HCT116 (cell line): ENCODE data around the gene G6PC3. TPM values are rescaled to one million over a fixed set of nuclear protein-coding genes. Genes with fewer than 3 reads are reported as not detected.

ENCODE experiments used
- ATAC-seq: fragments of 200-7000 bp; cut with Tn5 transposase; 2 replicates; pipeline ENCODE4 v1.9.1; 2020; ENCODE audit warnings: mild to moderate bottlenecking, moderate library complexity
- BruUV-seq: library from RNA; stranded (reverse); fragments of 400-500 nt; replicated peaks from 2 replicates; lab custom pipeline; 2021; lab: Mats Ljungman, UMichigan
- CTCF ChIA-PET: fragments of 300-600 bp; sonication (Branson Sonifier 250); formaldehyde crosslinking; loops from one replicate; lab custom pipeline; 2021; ENCODE audit warnings: antibody characterized with exemption; lab: Charles Lee
- POLR2A ChIA-PET: fragments of 300-600, 350-600 bp; sonication (Branson Sonifier 250); formaldehyde crosslinking; loops from one replicate; lab custom pipeline; 2021; ENCODE audit warnings: antibody characterized with exemption; lab: Charles Lee
- RAD21 ChIA-PET, 2 experiments: fragments of 300-600 bp; sonication (Branson Sonifier 250); formaldehyde crosslinking; loops; one replicate each; lab custom pipeline; 2023; ENCODE audit warnings: low total read pairs in 2 of 2; ENCODE audit not compliant: uncharacterized antibody in 2 of 2, unreplicated experiment in 2 of 2, low non-redundant PET in 1 of 2; lab: Charles Lee
- DNase-seq: peaks from one replicate; pipeline ENCODE4 v3.0.0-alpha.2; 2010; ENCODE audit warnings: low read depth, low spot score
- H2AFZ ChIP-seq: fragments of 200-600 bp; shearing (Covaris generic), sonication (generic); 2 replicates; pipeline ENCODE4 v1.6.1; 2017; ENCODE audit warnings: low read depth, mixed run types, mixed read lengths, antibody characterized with exemption, low read length; ENCODE audit not compliant: poor library complexity, severe bottlenecking
- H3K27ac ChIP-seq: 2 replicates; pipeline ENCODE4 v1.5.1; 2012; ENCODE audit warnings: low read depth, low read length
- H3K27me3 ChIP-seq: fragments of 200-600 bp; sonication (generic); 2 replicates; pipeline ENCODE4 v1.6.1; 2016; ENCODE audit warnings: mixed run types, low read length, mixed read lengths; ENCODE audit not compliant: insufficient read depth
- H3K36me3 ChIP-seq, 2 experiments: fragments of 200-500 bp in 1 of 2; fragments of 200-600 bp in 1 of 2; sonication (Bioruptor generic) in 1 of 2; sonication (generic) in 1 of 2; 2 replicates each; pipeline versions ENCODE4 v1.5.1 to v1.6.1; 2014 to 2016; ENCODE audit warnings: low read length in 2 of 2, inconsistent platforms in 1 of 2, mixed read lengths in 1 of 2, mixed run types in 1 of 2; ENCODE audit not compliant: insufficient read depth in 2 of 2, control insufficient read depth in 1 of 2
- H3K4me1 ChIP-seq, 2 experiments: fragments of 200-600 bp in 1 of 2; sonication (generic) in 1 of 2; 2 replicates each; pipeline versions ENCODE4 v1.5.1 to v1.6.1; 2012 to 2017; ENCODE audit warnings: low read length in 2 of 2, inconsistent platforms in 1 of 2, mild to moderate bottlenecking in 1 of 2, mixed read lengths in 1 of 2, mixed run types in 1 of 2, moderate library complexity in 1 of 2; ENCODE audit not compliant: insufficient read depth in 2 of 2, control insufficient read depth in 1 of 2
- H3K4me2 ChIP-seq: fragments of 200-600 bp; sonication (generic); 2 replicates; pipeline ENCODE4 v1.6.1; 2017; ENCODE audit warnings: mixed run types, low read length, mixed read lengths
- H3K4me3 ChIP-seq, 2 experiments: fragments of 200-600 bp in 1 of 2; sonication (generic) in 1 of 2; replicated peaks in 1 of 2; 2 replicates each; pipeline ENCODE4 v1.5.1; 2011 to 2016; ENCODE audit warnings: low read length in 2 of 2, control low read depth in 1 of 2, low read depth in 1 of 2, mild to moderate bottlenecking in 1 of 2, mixed read lengths in 1 of 2, mixed run types in 1 of 2
- H3K79me2 ChIP-seq: fragments of 200-600 bp; sonication (generic); 2 replicates; pipeline ENCODE4 v1.6.1; 2017; ENCODE audit warnings: mild to moderate bottlenecking, mixed run types, low read length, moderate library complexity, mixed read lengths; ENCODE audit not compliant: insufficient read depth
- H3K9ac ChIP-seq: fragments of 200-600 bp; sonication (generic); 2 replicates; pipeline ENCODE4 v1.6.1; 2016; ENCODE audit warnings: low read length, mixed read lengths
- H3K9me2 ChIP-seq: fragments of 200-600 bp; sonication (generic), shearing (Covaris generic); 2 replicates; pipeline ENCODE4 v1.6.1; 2017; ENCODE audit warnings: mixed run types, mild to moderate bottlenecking, moderate library complexity; ENCODE audit not compliant: insufficient read depth
- H3K9me3 ChIP-seq, 2 experiments: fragments of 200-500 bp in 1 of 2; fragments of 200-600 bp in 1 of 2; sonication (Bioruptor generic) in 1 of 2; sonication (generic) in 1 of 2; 2 replicates each; pipeline ENCODE4 v1.6.1; 2014 to 2017; ENCODE audit warnings: low read length in 2 of 2, mixed read lengths in 2 of 2, inconsistent platforms in 1 of 2, low read depth in 1 of 2, mild to moderate bottlenecking in 1 of 2, mixed run types in 1 of 2, moderate library complexity in 1 of 2; ENCODE audit not compliant: control insufficient read depth in 1 of 2, insufficient read depth in 1 of 2
- H4K20me1 ChIP-seq: fragments of 200-600 bp; sonication (generic), shearing (Covaris generic); 2 replicates; pipeline ENCODE4 v1.6.1; 2017; ENCODE audit warnings: mixed run types, mild to moderate bottlenecking, moderate library complexity; ENCODE audit not compliant: insufficient read depth
- CBX3 ChIP-seq: IDR thresholded peaks from 2 replicates; pipeline ENCODE4 v1.6.1; 2012; ENCODE audit warnings: low read depth
- CEBPB ChIP-seq: IDR thresholded peaks from 2 replicates; pipeline ENCODE4 v1.6.1; 2012; ENCODE audit warnings: low read depth
- CTCF ChIP-seq, 3 experiments: fragments of 200-600 bp in 1 of 3; sonication (generic) in 1 of 3; IDR thresholded peaks in 2 of 3; conservative IDR thresholded peaks in 1 of 3; 2 replicates each; pipeline ENCODE4 v1.5.1; 2012 to 2017; ENCODE audit warnings: low read depth in 2 of 3, low read length in 2 of 3, antibody characterized with exemption in 1 of 3, borderline replicate concordance in 1 of 3, control low read depth in 1 of 3, mild to moderate bottlenecking in 1 of 3, mixed read lengths in 1 of 3, mixed run types in 1 of 3, moderate library complexity in 1 of 3; ENCODE audit not compliant: insufficient read depth in 1 of 3
- EGR1 ChIP-seq: IDR thresholded peaks from 2 replicates; pipeline ENCODE4 v1.6.1; 2012; ENCODE audit warnings: low read depth
- EZH2 ChIP-seq: fragments of 200-600 bp; sonication (generic); IDR thresholded peaks from 2 replicates; pipeline ENCODE4 v1.6.1; 2017; ENCODE audit warnings: antibody characterized with exemption, mixed run types
- JUND ChIP-seq: IDR thresholded peaks from 2 replicates; pipeline ENCODE4 v1.6.1; 2012
- POLR2A ChIP-seq: IDR thresholded peaks from 2 replicates; pipeline ENCODE4 v1.7.0; 2011; ENCODE audit warnings: borderline replicate concordance; ENCODE audit not compliant: insufficient read depth, insufficient read length; ENCODE audit errors: extremely low read depth
- RAD21 ChIP-seq: IDR thresholded peaks from 2 replicates; pipeline ENCODE4 v1.6.1; 2012; ENCODE audit warnings: low read depth, mild to moderate bottlenecking
- SP1 ChIP-seq: IDR thresholded peaks from 2 replicates; pipeline ENCODE4 v1.6.1; 2012; ENCODE audit warnings: low read depth
- TCF7L2 ChIP-seq: IDR thresholded peaks from 2 replicates; pipeline ENCODE4 v1.7.0; 2011; ENCODE audit warnings: borderline replicate concordance, inconsistent platforms; ENCODE audit not compliant: insufficient read depth, insufficient read length; ENCODE audit errors: extremely low read depth
- YY1 ChIP-seq: IDR thresholded peaks from 2 replicates; pipeline ENCODE4 v1.6.1; 2011; ENCODE audit warnings: low read length, low read depth, moderate library complexity, mild to moderate bottlenecking; ENCODE audit not compliant: insufficient replicate concordance; ENCODE audit errors: extremely low read depth
- ZBTB33 ChIP-seq: IDR thresholded peaks from 2 replicates; pipeline ENCODE4 v1.6.1; 2011; ENCODE audit warnings: mild to moderate bottlenecking, low read length, moderate library complexity; ENCODE audit not compliant: insufficient replicate concordance; ENCODE audit errors: extremely low read depth
- ZFX ChIP-seq: fragments of 450-650 bp; IDR thresholded peaks from 2 replicates; pipeline ENCODE4 v1.6.1; 2017
- ZNF274 ChIP-seq: fragments of 200-500 bp; sonication (Bioruptor generic); IDR thresholded peaks from 2 replicates; pipeline ENCODE4 v1.6.1; 2014; ENCODE audit warnings: mild to moderate bottlenecking, low read depth, low read length, inconsistent platforms
- intact Hi-C: fragments of 100-400 bp; cut with micrococcal nuclease; formaldehyde crosslinking; loops from 2 replicates; pipeline ENCODE4 v1.10.0; 2022
- total RNA-seq: library from RNA; stranded (reverse); gene quantifications from one replicate; pipeline ENCODE4 v1.2.1, GENCODE V29; 2021; ENCODE audit not compliant: unreplicated experiment
- TF ChIP-seq, protein P1 (sequence below): IDR thresholded peaks from 2 replicates; pipeline ENCODE4 v1.6.1; 2012
- TF ChIP-seq, protein P2 (sequence below): IDR thresholded peaks from 2 replicates; pipeline ENCODE4 v1.6.1; 2012; ENCODE audit warnings: low read depth

Gene G6PC3
- total RNA-seq, 1 experiment from 2014 or later: 50.6 TPM

- no TSS peak for BruUV-seq
- CTCF ChIA-PET: no interaction called here
- Histone ChIP-seq H4K20me1 (no peaks in the 10 kb centered on the region), H3K4me1 (no peaks in the 10 kb centered on the region), H3K27me3 (no peaks in the 10 kb centered on the region), H3K4me2 (no peak overlapping the region), H3K9ac (no peak overlapping the region), H3K9me3 (no peaks in the 10 kb centered on the region), H3K4me3 (no peak overlapping the region), H3K79me2 (no peaks in the 10 kb centered on the region), H3K36me3 (0 out of 4 replicates have a peak, but pooled peaks cover 0 to 6% of the 10 kb centered on the region in 2 experiments), H3K27ac (no peak overlapping the region), H3K9me2 (no peaks in the 10 kb centered on the region), H2AFZ (no peak overlapping the region)
- DNase-seq: no peak
- RAD21 ChIA-PET: no interaction called here
- POLR2A ChIA-PET: no interaction called here
- TF ChIP-seq RAD21 (no peak), SP1 (no peak), CTCF (IDR thresholded peaks at IDR 0.05 in 2 of 3, conservative IDR thresholded peaks at IDR 0.05 in 1 of 3; ENCODE audit: borderline replicate concordance in 1 of 3, insufficient read depth in 1 of 3, low read depth in 2 of 3, low read length in 2 of 3) (no peak), ZFX (no peak), POLR2A (no peak), TCF7L2 (no peak), JUND (no peak), EGR1 (no peak), CBX3 (no peak), EZH2 (no peak), ZNF274 (no peak), ZBTB33 (no peak), YY1 (no peak), CEBPB (no peak)
- TF ChIP-seq, protein P1, sequence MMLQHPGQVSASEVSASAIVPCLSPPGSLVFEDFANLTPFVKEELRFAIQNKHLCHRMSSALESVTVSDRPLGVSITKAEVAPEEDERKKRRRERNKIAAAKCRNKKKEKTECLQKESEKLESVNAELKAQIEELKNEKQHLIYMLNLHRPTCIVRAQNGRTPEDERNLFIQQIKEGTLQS: no peak
- TF ChIP-seq, protein P2, sequence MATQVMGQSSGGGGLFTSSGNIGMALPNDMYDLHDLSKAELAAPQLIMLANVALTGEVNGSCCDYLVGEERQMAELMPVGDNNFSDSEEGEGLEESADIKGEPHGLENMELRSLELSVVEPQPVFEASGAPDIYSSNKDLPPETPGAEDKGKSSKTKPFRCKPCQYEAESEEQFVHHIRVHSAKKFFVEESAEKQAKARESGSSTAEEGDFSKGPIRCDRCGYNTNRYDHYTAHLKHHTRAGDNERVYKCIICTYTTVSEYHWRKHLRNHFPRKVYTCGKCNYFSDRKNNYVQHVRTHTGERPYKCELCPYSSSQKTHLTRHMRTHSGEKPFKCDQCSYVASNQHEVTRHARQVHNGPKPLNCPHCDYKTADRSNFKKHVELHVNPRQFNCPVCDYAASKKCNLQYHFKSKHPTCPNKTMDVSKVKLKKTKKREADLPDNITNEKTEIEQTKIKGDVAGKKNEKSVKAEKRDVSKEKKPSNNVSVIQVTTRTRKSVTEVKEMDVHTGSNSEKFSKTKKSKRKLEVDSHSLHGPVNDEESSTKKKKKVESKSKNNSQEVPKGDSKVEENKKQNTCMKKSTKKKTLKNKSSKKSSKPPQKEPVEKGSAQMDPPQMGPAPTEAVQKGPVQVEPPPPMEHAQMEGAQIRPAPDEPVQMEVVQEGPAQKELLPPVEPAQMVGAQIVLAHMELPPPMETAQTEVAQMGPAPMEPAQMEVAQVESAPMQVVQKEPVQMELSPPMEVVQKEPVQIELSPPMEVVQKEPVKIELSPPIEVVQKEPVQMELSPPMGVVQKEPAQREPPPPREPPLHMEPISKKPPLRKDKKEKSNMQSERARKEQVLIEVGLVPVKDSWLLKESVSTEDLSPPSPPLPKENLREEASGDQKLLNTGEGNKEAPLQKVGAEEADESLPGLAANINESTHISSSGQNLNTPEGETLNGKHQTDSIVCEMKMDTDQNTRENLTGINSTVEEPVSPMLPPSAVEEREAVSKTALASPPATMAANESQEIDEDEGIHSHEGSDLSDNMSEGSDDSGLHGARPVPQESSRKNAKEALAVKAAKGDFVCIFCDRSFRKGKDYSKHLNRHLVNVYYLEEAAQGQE: no peak
- ATAC-seq: no peak
- intact Hi-C loops: no loop called here
These were observed 45.7 kb upstream of the G6PC3 start for GRCh38 chr17:44024853-44025252.
